Activated CD8-positive, alpha-beta memory T cell treated with anti-CD3 and anti-CD28 coated beads, Interleukin-2, amount 50 U/mL, for 24 hours (primary cell): Measurements from ENCODE around the gene BCAM.
A peak's percentile ranks its signal among the peaks of the same experiment; 100 is the strongest.

ENCODE experiments used
- DNase-seq: peaks from one replicate; pipeline ENCODE4 v3.0.0-alpha.2; 2020; ENCODE audit errors: extremely low read depth

Gene BCAM

GRCh38 chr19:44789943-44790483 is 18.9 kb upstream of the BCAM start:
- no peak for DNase-seq

DNA sequence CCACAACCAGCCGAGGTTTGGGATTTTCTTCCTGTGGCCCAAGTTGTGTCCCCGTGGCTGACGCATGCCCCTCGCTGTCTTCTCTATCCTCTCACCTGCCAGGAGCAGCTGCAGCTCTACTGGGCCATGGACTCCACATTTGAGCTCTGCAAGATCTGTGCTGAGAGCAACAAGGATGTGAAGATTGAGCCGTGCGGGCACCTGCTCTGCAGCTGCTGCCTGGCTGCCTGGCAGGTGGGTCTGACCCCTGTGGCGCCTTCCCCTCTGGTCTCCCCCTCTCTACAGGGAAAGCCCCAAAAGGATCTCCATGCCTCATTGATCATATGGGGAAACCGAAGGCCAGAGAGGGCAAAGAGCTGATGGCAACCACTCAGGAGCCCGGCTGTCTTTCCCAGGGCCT is 16.6 kb upstream of the BCAM start:
- no peak for DNase-seq

DNA sequence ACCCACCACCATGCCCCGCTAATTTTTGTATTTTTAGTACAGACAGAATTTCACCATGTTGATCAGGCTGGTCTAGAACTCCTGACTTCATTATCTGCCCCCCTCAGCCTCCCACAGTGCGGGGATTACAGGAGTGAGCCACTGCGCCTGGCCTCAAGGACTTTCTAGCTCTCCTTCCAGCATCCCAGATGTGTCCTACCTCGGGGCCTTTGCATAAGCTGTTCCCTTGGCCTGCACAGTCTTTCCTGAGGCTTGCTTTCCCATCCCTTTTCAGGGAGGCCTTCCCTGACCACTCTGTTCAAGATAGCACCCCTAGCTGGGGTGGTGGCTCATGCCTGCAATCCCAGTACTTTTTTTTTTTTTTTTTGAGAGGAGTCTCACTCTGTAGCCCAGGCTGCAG is 14.3 kb upstream of the BCAM start:
- DNase-seq, result no peak

DNA sequence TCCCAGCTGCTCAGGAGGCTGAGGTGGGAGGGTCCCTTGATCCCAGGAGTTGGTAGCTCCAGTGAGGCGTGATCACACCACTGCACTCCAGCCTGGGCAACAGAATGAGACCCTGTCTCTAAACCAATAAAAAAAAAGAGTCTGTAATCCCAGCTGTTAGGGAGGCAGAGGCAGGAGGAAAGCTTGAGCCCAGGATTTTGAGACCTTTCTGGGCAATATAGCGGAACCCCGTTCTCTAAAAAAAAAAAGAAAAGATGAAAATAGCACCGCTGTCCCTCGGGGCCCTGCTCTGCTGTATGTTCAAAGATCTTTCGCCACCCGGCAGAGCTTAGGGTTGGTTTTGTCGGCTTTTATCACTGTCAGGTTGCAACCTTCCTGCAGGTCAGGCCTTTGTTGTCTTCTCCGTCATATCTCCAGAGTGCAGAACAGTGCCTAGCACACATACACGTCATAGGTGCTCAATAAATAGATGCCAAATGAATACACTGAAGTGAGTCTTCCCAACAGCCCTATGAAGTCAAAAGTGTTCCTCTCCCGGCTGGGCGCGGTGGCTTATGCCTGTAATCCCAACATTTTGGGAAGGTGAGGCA is 13.4 kb upstream of the BCAM start:
- no peak for DNase-seq

GRCh38 chr19:44796701-44797115 is 12.2 kb upstream of the BCAM start:
- DNase-seq, result no peak

DNA sequence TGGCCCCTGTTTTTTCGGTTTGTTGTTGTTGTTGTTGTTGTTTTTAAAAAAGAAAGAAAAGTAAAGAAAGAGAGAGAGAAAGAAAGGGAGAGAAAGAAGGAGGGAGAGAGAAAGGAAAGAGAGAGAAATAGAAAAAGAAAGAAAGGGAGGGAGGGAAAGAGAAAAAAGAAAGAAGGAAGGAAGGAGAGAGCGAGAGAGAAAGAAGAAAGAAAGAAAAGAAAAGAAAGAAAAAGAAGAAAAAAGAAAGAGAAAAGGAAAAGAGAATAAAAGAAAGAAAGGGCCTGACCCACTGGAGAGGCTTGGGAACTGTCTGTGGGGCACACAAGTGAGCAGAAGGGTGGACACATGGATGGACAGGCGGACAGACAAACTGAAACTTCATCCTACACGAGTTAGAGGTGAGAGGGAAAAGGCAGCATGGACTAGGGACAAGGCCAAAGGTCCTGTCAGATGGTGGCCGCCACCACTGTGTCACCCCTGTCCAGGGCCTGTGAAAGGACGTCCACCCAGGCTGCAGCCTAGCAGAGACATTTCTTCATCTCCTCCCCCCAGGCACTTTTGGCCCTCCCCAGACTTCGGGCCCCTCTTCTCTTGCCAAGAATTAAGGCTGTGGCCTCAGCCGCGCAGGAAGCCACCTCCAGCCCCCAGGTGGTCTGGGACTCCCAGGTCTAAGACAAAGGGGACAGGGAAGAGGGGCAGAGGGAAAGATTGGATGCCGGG is 9.1 kb upstream of the BCAM start:
- no peak for DNase-seq

GRCh38 chr19:44800461-44800860 is 8.4 kb upstream of the BCAM start:
- peak; percentile 49 for DNase-seq

DNA sequence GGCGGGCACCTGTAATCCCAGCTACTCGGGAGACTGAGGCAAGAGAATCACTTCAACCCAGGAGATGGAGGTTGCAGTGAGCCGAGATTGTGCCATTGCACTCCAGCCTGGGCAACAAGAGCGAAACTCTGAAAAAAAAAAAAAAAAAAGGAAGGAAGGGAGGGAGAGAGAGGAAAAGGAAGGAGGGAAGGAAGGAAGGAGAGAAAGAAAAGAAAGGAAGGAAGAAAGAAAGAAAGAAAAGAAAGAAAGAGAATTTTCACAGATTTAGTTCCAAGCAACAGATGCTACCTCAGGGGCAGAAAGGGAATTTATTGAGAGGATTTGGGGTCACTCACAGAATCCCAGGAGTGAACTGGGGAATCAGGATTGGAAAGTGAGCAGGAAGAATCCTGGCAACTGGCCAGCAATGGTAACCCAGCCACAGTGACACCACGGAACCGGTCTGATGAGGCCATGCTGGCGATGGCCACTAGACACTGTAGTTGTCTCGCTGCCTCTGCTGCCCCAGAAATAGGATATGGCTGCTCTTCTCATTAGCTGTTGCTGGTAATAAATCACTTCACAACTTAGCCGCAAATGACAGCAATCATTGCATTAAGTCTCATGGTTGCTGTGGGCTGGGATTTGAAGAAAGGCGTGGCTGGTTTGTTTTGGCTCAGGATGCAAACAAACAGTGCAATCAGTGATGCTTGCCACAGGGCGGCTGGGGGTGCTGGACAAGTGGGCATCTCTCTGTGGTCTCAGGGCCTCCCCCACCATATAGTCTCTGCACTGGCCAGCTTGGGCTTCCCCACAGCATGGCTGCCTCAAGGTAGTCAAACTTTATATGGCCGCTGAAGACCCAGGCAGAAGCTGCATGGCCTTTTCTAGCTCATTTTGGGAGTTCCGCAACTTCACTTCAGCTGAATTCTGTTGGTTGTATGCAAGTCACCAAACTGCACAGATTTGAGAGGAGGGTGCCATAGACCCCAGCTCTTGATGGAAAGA is 5.2 kb upstream of the BCAM start:
- no peak for DNase-seq

DNA sequence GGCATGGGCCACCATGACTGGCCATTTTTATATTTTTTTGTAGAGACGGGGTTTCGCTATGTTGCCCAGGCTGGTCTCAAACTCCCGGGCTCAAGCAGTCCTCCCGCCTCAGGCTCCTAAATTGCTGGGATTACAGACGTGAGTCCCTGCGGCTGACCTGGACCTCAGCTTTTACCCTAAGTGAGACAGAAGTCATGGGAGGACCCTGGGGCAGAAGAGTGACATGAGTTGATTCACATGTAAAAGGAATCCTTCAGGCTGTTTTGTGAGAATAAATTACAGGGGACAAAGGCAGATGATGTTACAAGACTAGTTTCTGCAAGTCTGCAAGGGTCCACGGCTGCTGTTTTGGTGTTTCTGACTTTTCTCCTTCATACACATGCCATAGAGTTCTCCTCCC is 2.6 kb upstream of the BCAM start:
- DNase-seq, result no peak

DNA sequence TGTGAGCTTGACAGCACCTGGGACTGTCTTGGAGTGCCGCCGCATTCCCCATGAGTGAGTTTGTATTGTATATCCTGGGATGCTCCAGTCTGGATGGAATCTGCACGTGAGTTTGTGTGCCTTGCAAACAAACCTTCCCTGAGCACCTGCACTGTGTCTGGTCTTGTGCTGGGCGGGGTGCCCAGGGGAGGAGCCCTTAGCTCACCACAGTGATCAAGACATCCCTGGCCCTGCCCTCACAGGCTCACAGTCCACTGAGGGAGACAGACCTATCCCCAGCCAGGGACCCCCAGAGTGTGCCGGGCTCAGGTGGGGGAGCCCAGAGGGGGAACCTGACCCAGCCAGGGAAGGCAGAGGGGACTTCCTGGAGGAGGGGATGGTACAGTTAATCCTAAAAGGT is 1.7 kb upstream of the BCAM start:
- DNase-seq, result no peak

DNA sequence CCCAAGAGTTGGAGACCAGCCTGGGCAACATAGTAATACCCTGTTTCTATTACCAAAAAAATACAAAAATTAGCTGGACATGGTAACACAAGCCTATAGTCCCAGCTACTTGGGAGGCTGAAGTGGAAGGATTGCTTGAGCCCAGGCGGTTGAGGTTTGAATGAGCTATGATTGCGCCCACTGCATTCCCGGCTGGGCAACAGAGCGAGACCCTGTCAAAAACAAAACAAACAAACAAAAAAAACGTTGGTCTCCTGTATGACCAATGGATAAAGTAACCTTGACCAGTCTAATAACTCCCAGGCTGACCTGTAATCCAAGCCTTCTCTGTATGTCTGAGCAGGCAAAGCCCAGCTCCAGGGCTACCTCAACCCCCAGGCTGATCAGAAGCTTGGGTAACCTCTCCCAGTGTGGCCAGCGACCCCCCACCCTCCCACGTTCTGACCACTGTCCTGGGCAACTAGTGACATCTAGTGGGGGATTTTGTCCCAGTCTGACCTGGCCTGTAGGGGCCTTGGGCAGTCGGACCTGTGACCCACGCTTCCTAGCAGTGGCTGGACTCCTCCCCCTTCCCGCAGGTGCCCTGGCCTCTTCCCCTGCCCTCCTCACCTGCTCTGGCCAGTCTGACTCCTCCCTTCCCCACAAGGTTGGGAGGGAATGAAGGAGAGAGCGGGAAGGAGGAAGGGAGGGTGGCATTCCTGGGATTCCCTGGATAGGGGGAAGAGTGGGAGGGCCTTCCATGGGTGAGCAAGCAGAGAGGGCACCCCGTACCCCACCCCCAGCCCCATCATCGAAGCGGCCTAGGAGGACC is 1.0 kb upstream of the BCAM start:
- no peak for DNase-seq

DNA sequence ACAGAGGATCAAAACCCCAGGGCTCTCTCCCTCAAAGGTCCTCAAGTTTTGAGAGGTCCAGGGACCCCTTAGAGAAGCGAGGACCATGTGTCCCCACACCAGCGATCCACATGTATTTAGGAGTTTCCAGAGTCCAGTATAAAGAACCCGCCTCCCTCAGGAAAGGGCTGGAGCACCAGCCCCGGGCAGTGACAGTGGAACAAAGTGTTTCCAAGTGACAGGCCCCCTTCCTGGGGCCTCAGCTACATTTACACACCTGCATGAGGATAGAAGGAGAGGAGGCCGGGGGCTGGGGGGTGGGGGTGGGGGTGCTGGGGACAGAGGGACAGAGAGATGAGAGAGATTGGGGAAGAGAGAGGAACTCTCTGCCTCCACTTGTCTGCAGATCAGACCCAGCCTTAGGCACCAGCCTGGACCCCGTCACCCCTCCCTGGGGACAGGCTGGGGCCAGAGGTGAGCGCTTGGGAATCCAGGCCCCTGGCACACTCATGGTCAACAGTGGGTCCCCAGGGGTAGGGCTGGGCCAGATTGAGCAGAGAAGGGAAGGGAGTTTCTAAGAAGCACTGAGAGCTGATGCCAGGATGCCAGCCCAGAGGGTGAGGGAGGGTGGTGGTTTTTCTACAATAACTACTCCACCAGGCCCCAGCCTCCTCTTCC is 802 bp downstream of the BCAM start:
- no peak for DNase-seq

DNA sequence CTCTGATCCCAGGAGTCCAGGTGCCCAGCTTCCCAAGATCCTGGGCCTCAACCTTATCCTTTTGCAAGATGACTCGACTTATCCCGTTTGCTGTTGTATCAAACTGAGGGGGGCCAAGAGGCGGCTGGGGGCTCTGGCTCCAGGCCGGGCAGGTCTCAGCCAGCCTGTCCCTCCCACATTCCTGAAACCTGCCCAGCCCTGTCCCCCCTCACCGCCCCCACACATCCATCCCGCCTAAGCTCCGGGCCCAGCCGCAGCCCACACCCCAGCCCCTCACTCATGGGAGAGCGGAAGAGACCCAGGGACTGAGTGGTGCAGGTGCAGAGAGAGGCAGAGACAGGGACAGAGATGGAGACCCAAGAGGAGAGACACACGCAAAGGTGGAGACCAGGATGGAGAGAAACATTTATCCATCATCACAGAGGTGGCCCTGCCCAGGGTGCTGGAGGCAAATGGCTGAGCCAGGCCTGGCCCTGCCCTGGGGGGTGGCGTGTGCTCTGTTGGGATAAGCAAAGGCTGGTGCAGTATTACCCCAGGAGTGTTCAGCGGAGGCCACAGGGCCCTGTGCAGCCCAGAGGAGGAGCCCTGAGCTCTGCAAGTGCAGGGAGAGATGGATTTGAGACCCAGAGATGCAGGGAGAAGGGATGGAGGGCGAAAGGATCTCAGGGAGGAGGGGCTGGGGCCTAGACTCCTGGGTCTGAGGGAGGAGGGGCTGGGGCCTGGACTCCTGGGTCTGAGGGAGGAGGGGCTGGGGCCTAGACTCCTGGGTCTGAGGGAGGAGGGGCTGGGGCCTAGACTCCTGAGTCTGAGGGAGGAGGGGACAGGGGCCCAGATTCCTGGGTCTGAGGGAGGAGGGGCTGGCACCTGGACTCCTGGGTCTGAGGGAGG is 1.6 kb downstream of the BCAM start:
- no peak for DNase-seq

DNA sequence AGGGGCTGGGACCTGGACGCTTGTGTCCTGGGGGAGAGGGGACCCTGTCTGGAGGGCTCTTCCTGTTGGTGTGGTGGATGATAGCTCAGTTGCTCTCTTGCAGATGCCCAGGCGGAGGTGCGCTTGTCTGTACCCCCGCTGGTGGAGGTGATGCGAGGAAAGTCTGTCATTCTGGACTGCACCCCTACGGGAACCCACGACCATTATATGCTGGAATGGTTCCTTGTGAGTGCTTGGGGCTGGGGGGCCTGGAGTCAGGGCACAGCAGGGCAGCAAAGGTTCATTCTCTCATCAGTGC is 2.2 kb downstream of the BCAM start:
- DNase-seq, result no peak

DNA sequence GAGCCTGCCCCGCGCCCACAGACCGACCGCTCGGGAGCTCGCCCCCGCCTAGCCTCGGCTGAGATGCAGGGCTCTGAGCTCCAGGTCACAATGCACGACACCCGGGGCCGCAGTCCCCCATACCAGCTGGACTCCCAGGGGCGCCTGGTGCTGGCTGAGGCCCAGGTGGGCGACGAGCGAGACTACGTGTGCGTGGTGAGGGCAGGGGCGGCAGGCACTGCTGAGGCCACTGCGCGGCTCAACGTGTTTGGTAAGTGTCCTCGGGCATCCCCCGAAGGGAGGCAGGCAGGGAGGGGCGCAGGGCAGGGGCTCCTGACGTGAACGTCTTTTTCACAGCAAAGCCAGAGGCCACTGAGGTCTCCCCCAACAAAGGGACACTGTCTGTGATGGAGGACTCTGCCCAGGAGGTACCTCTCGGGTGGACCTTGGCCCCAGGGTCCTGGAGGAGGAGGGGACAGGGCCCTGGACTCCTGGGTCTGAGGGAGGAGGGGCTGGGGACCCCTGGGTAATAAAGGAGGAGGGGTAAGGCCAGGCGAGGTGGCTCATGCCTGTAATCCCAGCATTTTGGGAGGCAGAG is 3.3 kb downstream of the BCAM start:
- no peak for DNase-seq

DNA sequence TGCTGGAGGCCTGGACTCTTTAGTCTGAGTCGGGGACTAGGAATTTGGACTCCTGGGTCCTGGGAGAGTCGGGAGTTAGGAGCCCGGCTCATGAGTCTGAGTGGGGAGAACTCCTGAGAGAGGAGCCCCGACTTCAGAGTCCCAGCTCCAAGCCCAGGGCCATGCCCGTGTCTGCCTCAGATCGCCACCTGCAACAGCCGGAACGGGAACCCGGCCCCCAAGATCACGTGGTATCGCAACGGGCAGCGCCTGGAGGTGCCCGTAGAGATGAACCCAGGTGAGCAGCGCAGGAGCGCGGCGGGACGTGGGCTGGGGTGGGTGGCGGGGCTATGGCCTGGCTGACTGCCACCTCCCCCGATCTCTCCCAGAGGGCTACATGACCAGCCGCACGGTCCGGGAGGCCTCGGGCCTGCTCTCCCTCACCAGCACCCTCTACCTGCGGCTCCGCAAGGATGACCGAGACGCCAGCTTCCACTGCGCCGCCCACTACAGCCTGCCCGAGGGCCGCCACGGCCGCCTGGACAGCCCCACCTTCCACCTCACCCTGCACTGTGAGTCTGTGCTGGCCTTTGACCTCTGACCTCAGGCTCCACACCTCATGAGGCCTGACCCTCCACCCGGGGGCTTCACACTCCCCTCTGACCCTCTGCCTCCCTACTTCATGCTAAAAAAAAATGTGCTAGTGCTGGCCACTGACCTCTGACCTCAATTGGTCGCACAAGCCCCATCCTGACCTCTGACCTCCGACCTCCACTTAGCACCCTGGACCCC is 4.4 kb downstream of the BCAM start:
- no peak for DNase-seq

GRCh38 chr19:44813841-44814470 is 5.1 kb downstream of the BCAM start:
- DNase-seq, result no peak

DNA sequence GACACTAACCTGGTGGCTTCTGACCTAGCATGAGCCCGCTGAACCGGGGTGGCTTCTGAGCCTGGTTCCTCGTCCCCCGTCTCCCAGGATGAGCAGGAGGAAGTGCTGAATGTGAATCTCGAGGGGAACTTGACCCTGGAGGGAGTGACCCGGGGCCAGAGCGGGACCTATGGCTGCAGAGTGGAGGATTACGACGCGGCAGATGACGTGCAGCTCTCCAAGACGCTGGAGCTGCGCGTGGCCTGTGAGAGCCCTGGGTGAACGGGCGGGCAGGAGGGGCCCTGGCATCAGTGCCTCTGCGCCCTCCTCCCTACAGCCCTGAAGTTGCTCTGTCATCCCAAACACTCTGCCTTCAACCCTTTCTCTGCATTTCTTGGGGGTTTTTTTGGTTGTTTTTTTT is 5.6 kb downstream of the BCAM start:
- DNase-seq, result no peak

GRCh38 chr19:44816301-44816700 is 7.4 kb downstream of the BCAM start:
- no peak for DNase-seq
